Stomach (tissue), 9 donors: ENCODE measurements around the gene BST2. TPM values are rescaled to one million over a fixed set of nuclear protein-coding genes. Genes with fewer than 3 reads are reported as not detected.

ENCODE experiments used
- DNase-seq, 2 donors: peaks; one replicate each; pipeline versions ENCODE4 v3.0.0 to v3.0.0-alpha.2; 2013 to 2019
- H3K27ac ChIP-seq, 5 donors: fragments of 200-600 bp in 4 of 5; sonication (generic) in 4 of 5; one replicate each; pipeline ENCODE4 v1.5.1; 2013 to 2019; ENCODE audit warnings: mild to moderate bottlenecking in 1 of 5, moderate library complexity in 1 of 5
- H3K27me3 ChIP-seq, 3 donors: fragments of 200-600 bp; sonication (generic); one replicate each; pipeline ENCODE4 v1.5.1; 2017 to 2019; ENCODE audit warnings: mixed run types in 1 of 3
- H3K36me3 ChIP-seq, 4 donors: fragments of 200-600 bp; sonication (generic); 1 replicate in 3 of 4; 2 replicates in 1 of 4; pipeline ENCODE4 v1.5.1; 2016 to 2019
- H3K4me1 ChIP-seq, 4 donors: fragments of 200-600 bp; sonication (generic); one replicate each; pipeline ENCODE4 v1.5.1; 2016 to 2019
- H3K4me3 ChIP-seq, 4 donors: fragments of 200-600 bp; sonication (generic) in 3 of 4; one replicate each; pipeline ENCODE4 v1.5.1; 2016 to 2019; ENCODE audit warnings: mild to moderate bottlenecking in 1 of 4
- H3K9me3 ChIP-seq, 4 donors: fragments of 200-600 bp; sonication (generic); one replicate each; pipeline ENCODE4 v1.5.1; 2016 to 2019
- EP300 ChIP-seq: sonication (generic); formaldehyde crosslinking; IDR thresholded peaks from one replicate; pipeline ENCODE4 v1.6.1; 2017; ENCODE audit warnings: antibody characterized with exemption
- POLR2A ChIP-seq, 4 donors: fragments of 450-650 bp; IDR thresholded peaks; one replicate each; pipeline ENCODE4 v1.6.1; 2016; ENCODE audit warnings: antibody characterized with exemption in 4 of 4, control low read depth in 2 of 4, mild to moderate bottlenecking in 1 of 4, moderate library complexity in 1 of 4
- POLR2AphosphoS5 ChIP-seq, 3 donors: sonication (generic); formaldehyde crosslinking; IDR thresholded peaks; one replicate each; pipeline ENCODE4 v1.6.1; 2016; ENCODE audit warnings: antibody characterized with exemption in 3 of 3
- WGBS, 5 donors: extraction: QIAGEN DNeasy Blood & Tissue Kit in 3 of 5; methylation state at CpG; one replicate each; pipeline versions ENCODE4 v1.1.5 to v1.1.7; 2013 to 2018; 5-methylcytosine and 5-hydroxymethylcytosine counted together
- intact Hi-C: fragments of 100-400 bp; cut with DNase I; formaldehyde crosslinking; loops from one replicate; pipeline ENCODE4 v1.15.1; 2023; ENCODE audit warnings: low total_unique reads
- polyA plus RNA-seq, 3 donors: library from polyadenylated mRNA; stranded (reverse); fragments of 200-250 nt; gene quantifications; one replicate each; pipeline ENCODE4 v1.2.3, GENCODE V29; 2013
- total RNA-seq, 5 donors: library from RNA; depleted of rRNA; stranded (reverse); fragments of >200 nt; gene quantifications; one replicate each; pipeline versions ENCODE4 v1.1.0 to v1.2.3, GENCODE V29; 2014 to 2016
- TF ChIP-seq, protein P1 (sequence below), 7 experiments: fragments of 450-650 bp in 4 of 7; fragments of 200-600 bp in 3 of 7; sonication (generic) in 3 of 7; IDR thresholded peaks; one replicate each; pipeline ENCODE4 v1.5.1; 2016 to 2019; ENCODE audit warnings: antibody characterized with exemption in 7 of 7, control low read depth in 2 of 7, mild to moderate bottlenecking in 1 of 7
- donor health status: healthy with polysubstance abuse.
- donor health status: Bipolar disorder and iron deficiency.
- donor health status: healthy.

BST2 gene
- total and polyA plus RNA-seq, 8 donors, result 6.4 to 182 (median 48.8) TPM

DNA sequence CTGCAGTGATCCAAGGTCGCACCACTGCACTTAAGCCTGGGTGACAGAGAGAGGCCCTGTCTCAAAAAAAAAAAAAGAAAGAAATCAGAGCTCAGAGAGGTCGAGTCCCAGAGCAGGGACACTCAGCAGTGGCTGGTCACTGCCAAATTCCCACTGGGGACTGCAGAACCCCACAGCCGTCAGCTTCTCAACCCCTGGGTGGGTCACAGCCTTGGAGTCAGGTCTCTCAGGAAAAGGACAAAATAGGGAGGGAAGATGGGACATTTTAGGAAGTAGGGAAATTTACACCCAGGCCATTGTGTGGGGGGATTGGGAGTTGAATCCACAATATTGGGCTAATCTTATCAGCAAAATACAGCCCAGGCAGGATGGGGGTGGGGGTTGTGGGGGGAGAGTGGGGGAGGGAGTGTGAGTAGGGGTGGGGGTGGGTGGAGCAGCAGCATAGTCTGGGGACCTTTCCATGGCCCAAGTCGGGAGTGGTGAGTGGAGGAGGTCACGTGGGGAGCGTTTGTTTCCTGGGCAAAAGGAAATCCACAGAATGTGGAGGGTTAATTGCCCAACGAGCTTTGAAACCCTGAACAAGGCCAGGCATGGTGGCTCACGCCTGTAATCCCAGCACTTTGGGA is 6.4 kb downstream of the BST2 start:
- intact Hi-C loops, result no loop called here
- Histone ChIP-seq H3K27me3 (peaks cover 0 to 27% (median 2%) of the 10 kb centered on the region in 3 donors), H3K36me3 (peaks cover 0 to 60% (median 35%) of the 10 kb centered on the region in 4 donors), H3K4me1 (peaks cover 7 to 30% (median 18%) of the 10 kb centered on the region in 4 donors), H3K27ac (no peak overlapping the region), H3K4me3 (no peak overlapping the region), H3K9me3 (no peaks in the 10 kb centered on the region)
- DNase-seq, result no peak
- TF ChIP-seq, protein P1, sequence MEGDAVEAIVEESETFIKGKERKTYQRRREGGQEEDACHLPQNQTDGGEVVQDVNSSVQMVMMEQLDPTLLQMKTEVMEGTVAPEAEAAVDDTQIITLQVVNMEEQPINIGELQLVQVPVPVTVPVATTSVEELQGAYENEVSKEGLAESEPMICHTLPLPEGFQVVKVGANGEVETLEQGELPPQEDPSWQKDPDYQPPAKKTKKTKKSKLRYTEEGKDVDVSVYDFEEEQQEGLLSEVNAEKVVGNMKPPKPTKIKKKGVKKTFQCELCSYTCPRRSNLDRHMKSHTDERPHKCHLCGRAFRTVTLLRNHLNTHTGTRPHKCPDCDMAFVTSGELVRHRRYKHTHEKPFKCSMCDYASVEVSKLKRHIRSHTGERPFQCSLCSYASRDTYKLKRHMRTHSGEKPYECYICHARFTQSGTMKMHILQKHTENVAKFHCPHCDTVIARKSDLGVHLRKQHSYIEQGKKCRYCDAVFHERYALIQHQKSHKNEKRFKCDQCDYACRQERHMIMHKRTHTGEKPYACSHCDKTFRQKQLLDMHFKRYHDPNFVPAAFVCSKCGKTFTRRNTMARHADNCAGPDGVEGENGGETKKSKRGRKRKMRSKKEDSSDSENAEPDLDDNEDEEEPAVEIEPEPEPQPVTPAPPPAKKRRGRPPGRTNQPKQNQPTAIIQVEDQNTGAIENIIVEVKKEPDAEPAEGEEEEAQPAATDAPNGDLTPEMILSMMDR (IDR thresholded peaks at IDR 0.05), result no peak
- TF ChIP-seq POLR2A (IDR thresholded peaks at IDR 0.05) (no peak), EP300 (no peak), POLR2AphosphoS5 (IDR thresholded peaks at IDR 0.05) (no peak)
- 51 to 64% (median 60%) methylated on average over 8 of the region's 8 CpGs for WGBS, 5 donors

DNA sequence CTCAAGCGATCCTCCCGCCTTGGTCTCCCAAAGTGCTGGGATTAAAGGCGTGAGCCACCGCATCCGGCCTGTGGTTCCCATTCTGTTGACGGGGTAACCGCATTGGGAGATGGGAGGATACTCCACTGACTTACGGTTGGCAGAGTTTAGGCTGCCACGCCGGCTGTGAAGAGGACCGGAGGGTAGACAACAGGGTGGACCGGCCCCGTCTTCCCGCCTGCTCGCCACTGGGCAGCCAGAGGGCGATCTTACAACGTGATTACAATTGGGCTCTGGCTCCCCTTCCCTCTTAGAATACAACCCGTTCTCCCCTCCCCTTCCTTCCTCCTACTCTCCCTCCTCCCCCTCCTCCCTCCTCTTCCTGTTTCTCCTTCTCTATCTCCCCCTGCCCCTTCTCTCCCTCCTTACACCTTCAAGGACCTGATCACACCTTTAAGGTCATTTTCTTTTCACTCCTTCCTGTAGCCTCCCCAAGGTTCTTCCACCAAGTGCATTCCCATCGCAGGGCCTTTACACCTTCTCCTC is 10.5 kb downstream of the BST2 start:
- TF ChIP-seq, protein P1 (IDR thresholded peaks at IDR 0.05), result peak in 5 of 7 experiments; percentile 30 to 60 (median 45)
- TF ChIP-seq POLR2AphosphoS5 (IDR thresholded peaks at IDR 0.05), result no peak
- TF ChIP-seq EP300, result no peak
- TF ChIP-seq POLR2A (IDR thresholded peaks at IDR 0.05), result no peak
- Histone ChIP-seq H3K27ac (no peak overlapping the region), H3K9me3 (no peaks in the 10 kb centered on the region), H3K4me1 (peaks cover 22 to 40% (median 32%) of the 10 kb centered on the region in 4 donors), H3K27me3 (peaks cover 0 to 60% (median 7%) of the 10 kb centered on the region in 3 donors), H3K36me3 (peaks cover 0 to 31% (median 18%) of the 10 kb centered on the region in 4 donors), H3K4me3 (no peak overlapping the region)
- peak; percentile 58 to 68 for DNase-seq
- intact Hi-C loops, result no loop called here
- 17 to 33% (median 21%) methylated on average over 19 of the region's 19 CpGs for WGBS, 5 donors

DNA sequence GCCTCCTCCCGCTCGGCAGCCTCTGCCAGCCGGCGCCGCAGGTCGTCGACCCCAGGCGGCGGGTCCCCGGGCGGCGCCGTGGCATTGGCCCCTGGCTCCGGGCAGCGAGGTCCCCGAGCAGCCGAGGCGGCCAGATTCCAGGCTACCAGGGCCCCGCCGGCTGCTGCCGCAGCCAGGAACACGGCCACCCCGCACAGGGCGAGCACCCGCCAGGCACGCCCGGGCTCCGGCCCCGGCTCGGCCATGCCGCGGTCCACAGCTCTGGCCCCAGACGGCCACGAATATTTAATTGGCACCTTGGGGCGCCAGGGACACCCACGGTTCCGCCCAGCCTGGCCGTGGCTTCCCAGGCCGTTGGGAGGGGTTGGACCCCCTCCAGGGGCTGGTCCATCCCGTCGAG is 11.5 kb downstream of the BST2 start, which contains the start of gene CCDC194:
Gene CCDC194 (minus strand): TSS at position 283 of the 400 bp plus-strand sequence. CDS start 38 bp downstream, at position 245.
- intact Hi-C loops, result no loop called here
- WGBS, 5 donors, result 23 to 50% (median 31%) methylated on average over 2 to 41 of the region's 41 CpGs
- peaks cover 0 to 60% (median 7%) of the 10 kb centered on the region in 3 donors for H3K27me3 ChIP-seq
- no peak within 1 kb of the TSS for H3K4me3 ChIP-seq
- H3K9me3 ChIP-seq, result peaks cover 0 to 6% (median 2%) of the 10 kb centered on the region in 4 donors
- TF ChIP-seq POLR2A (IDR thresholded peaks at IDR 0.05) (no peak), EP300 (no peak), POLR2AphosphoS5 (IDR thresholded peaks at IDR 0.05) (no peak)
- TF ChIP-seq, protein P1 (IDR thresholded peaks at IDR 0.05), result no peak
- peaks cover 22 to 40% (median 32%) of the 10 kb centered on the region in 4 donors for H3K4me1 ChIP-seq
- peaks cover 0 to 21% (median 8%) of the 10 kb centered on the region in 4 donors for H3K36me3 ChIP-seq
- no peak within 1 kb of the TSS for H3K27ac ChIP-seq
- no peak for DNase-seq

DNA sequence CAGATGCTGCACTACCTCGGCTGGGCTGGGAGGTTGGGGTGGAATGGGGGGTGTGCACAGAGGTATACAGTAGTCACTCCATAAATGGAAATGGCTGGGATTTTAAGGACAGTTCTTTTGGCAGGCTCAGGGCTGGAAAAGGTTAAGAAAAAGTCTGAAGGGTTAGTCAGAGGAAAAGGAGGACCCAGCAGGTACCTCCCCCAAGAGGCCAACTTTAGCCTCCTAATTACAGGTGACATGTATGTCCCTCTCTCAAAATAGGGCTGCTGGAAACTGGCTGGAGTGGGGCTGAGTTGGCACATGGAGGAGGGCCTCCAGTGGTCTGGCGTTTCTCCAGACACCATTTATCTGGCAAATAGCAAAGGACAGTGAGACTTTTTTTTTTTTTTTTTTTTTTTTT is 12.4 kb downstream of the BST2 start:
- Histone ChIP-seq H3K4me1 (peaks cover 22 to 40% (median 32%) of the 10 kb centered on the region in 4 donors), H3K36me3 (peaks cover 0 to 12% (median 4%) of the 10 kb centered on the region in 4 donors), H3K9me3 (peaks cover 0 to 6% (median 2%) of the 10 kb centered on the region in 4 donors), H3K27me3 (peaks cover 0 to 60% (median 7%) of the 10 kb centered on the region in 3 donors), H3K27ac (no peak overlapping the region), H3K4me3 (no peak overlapping the region)
- 34 to 54% (median 46%) methylated on average over 2 of the region's 2 CpGs for WGBS, 5 donors
- TF ChIP-seq, protein P1 (IDR thresholded peaks at IDR 0.05), result no peak
- TF ChIP-seq POLR2A (IDR thresholded peaks at IDR 0.05) (no peak), EP300 (no peak), POLR2AphosphoS5 (IDR thresholded peaks at IDR 0.05) (no peak)
- intact Hi-C loops, result no loop called here
- no peak for DNase-seq
